ENCODE results near the gene SOX5.

GRCh38 chr12:23909551-23909950 lies 39.9 kb downstream of the SOX5 start:
- TF ChIP-seq CTCF (IDR thresholded peaks at IDR 0.05) (no peak), POLR2A (IDR thresholded peaks at IDR 0.05) (no peak)
